ENCODE measurements around the gene ANKFY1. TPM values are rescaled to one million over a fixed set of nuclear protein-coding genes. Genes with fewer than 3 reads are reported as not detected.
A peak's percentile ranks its signal among the peaks of the same experiment; 100 is the strongest.

Gene ANKFY1
- polyA plus RNA-seq, 3 donors, result 13.5 to 46.1 (median 21.7) TPM

GRCh38 chr17:4173781-4174180 lies 90.0 kb downstream of the ANKFY1 start:
- whole genome bisulfite sequencing (ENCODE audit: insufficient coverage), result 97% methylated on average over 7 of the region's 7 CpGs
- Histone ChIP-seq H3K36me3 (replicated peaks in 1 of 2; ENCODE audit: control insufficient read depth in 1 of 2, insufficient read depth in 2 of 2, low read length in 2 of 2) (peaks cover 98 to 100% of the 10 kb centered on the region in 2 donors), H3K4me3 (replicated peaks in 1 of 3; ENCODE audit: low read depth in 2 of 3, low read length in 3 of 3) (no peak overlapping the region), H2AFZ (ENCODE audit: insufficient read depth, low read depth, low read length, poor library complexity, severe bottlenecking) (no peak overlapping the region), H3K27me3 (ENCODE audit: control insufficient read depth in 2 of 2, insufficient read depth in 2 of 2, low read length in 2 of 2) (no peaks in the 10 kb centered on the region), H3K9ac (ENCODE audit: insufficient read depth, low read length, poor library complexity, severe bottlenecking) (no peak overlapping the region), H4K20me1 (ENCODE audit: insufficient read depth, low read length) (peaks cover 30% of the 10 kb centered on the region), H3K9me3 (replicated peaks in 1 of 2; ENCODE audit: control insufficient read depth in 1 of 2, insufficient read depth in 1 of 2, low read length in 2 of 2) (no peaks in the 10 kb centered on the region), H3K4me2 (replicated peaks; ENCODE audit: extremely low read depth, low read length, poor library complexity, severe bottlenecking) (no peak overlapping the region), H3K79me2 (ENCODE audit: insufficient read depth, low read length) (no peaks in the 10 kb centered on the region), H3K4me1 (ENCODE audit: control insufficient read depth in 1 of 2, insufficient read depth in 2 of 2, low read length in 2 of 2) (no peaks in the 10 kb centered on the region), H3K27ac (ENCODE audit: low read depth in 1 of 2, low read length in 2 of 2) (no peak overlapping the region)
- no peak overlapping the region for H3K4me3 Mint-ChIP-seq
- no peaks in the 10 kb centered on the region for H3K9me3 Mint-ChIP-seq
- no peak for DNase-seq
- H3K4me1 Mint-ChIP-seq, result peaks cover under 1% of the 10 kb centered on the region
- H3K27ac Mint-ChIP-seq, result peak overlapping the region in 1 of 7 donors; percentile 64
- TF ChIP-seq, protein P1, sequence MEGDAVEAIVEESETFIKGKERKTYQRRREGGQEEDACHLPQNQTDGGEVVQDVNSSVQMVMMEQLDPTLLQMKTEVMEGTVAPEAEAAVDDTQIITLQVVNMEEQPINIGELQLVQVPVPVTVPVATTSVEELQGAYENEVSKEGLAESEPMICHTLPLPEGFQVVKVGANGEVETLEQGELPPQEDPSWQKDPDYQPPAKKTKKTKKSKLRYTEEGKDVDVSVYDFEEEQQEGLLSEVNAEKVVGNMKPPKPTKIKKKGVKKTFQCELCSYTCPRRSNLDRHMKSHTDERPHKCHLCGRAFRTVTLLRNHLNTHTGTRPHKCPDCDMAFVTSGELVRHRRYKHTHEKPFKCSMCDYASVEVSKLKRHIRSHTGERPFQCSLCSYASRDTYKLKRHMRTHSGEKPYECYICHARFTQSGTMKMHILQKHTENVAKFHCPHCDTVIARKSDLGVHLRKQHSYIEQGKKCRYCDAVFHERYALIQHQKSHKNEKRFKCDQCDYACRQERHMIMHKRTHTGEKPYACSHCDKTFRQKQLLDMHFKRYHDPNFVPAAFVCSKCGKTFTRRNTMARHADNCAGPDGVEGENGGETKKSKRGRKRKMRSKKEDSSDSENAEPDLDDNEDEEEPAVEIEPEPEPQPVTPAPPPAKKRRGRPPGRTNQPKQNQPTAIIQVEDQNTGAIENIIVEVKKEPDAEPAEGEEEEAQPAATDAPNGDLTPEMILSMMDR (IDR thresholded peaks at IDR 0.05), result no peak
- intact Hi-C loops (cut with micrococcal nuclease), result no loop called here
- H3K36me3 Mint-ChIP-seq, result peaks cover 96 to 100% of the 10 kb centered on the region in 2 donors
- H3K27me3 Mint-ChIP-seq (ENCODE audit: low read depth in 3 of 3), result no peaks in the 10 kb centered on the region

DNA sequence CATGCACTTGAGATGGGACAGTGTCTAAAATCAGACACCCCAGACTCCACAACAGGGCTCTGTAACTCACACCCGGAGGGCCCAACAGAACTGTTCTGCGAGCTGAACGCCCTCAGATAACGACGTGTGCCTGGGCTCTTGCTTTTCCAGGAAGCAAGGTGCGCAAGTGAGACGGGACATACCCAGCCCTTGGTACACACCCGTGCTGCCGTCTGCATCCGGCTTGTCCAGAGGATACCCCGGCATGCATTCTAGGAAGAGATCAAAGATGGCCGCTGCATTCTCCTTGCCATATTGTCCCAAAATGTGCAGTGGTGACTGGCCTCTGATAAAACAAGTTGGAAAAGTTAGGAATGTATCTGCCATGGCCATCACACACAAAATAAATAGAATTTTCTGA lies 91.4 kb downstream of the ANKFY1 start:
- Histone ChIP-seq H3K4me2 (replicated peaks; ENCODE audit: extremely low read depth, low read length, poor library complexity, severe bottlenecking) (no peak overlapping the region), H3K36me3 (replicated peaks in 1 of 2; ENCODE audit: control insufficient read depth in 1 of 2, insufficient read depth in 2 of 2, low read length in 2 of 2) (peaks cover 94 to 100% of the 10 kb centered on the region in 2 donors), H3K4me1 (ENCODE audit: control insufficient read depth in 1 of 2, insufficient read depth in 2 of 2, low read length in 2 of 2) (peaks cover 7 to 8% of the 10 kb centered on the region in 2 donors), H2AFZ (ENCODE audit: insufficient read depth, low read depth, low read length, poor library complexity, severe bottlenecking) (no peak overlapping the region), H3K27ac (ENCODE audit: low read depth in 1 of 2, low read length in 2 of 2) (no peak overlapping the region), H3K27me3 (ENCODE audit: control insufficient read depth in 2 of 2, insufficient read depth in 2 of 2, low read length in 2 of 2) (no peaks in the 10 kb centered on the region), H3K79me2 (ENCODE audit: insufficient read depth, low read length) (no peaks in the 10 kb centered on the region), H3K9ac (ENCODE audit: insufficient read depth, low read length, poor library complexity, severe bottlenecking) (no peak overlapping the region), H3K4me3 (replicated peaks in 1 of 3; ENCODE audit: low read depth in 2 of 3, low read length in 3 of 3) (no peak overlapping the region), H3K9me3 (replicated peaks in 1 of 2; ENCODE audit: control insufficient read depth in 1 of 2, insufficient read depth in 1 of 2, low read length in 2 of 2) (no peaks in the 10 kb centered on the region), H4K20me1 (ENCODE audit: insufficient read depth, low read length) (peaks cover 22% of the 10 kb centered on the region)
- H3K9me3 Mint-ChIP-seq, result no peaks in the 10 kb centered on the region
- H3K27me3 Mint-ChIP-seq (ENCODE audit: low read depth in 3 of 3), result no peaks in the 10 kb centered on the region
- H3K4me3 Mint-ChIP-seq, result no peak overlapping the region
- peaks cover 92 to 100% of the 10 kb centered on the region in 2 donors for H3K36me3 Mint-ChIP-seq
- no peak for DNase-seq
- intact Hi-C loops (cut with micrococcal nuclease), result no loop called here
- TF ChIP-seq, protein P1 (IDR thresholded peaks at IDR 0.05), result no peak
- no peak overlapping the region for H3K27ac Mint-ChIP-seq
- 100% methylated on average over 11 of the region's 12 CpGs for WGBS (ENCODE audit: insufficient coverage)
- peaks cover 8% of the 10 kb centered on the region for H3K4me1 Mint-ChIP-seq
